Measurements from ENCODE around the gene UTS2R. TPM values are rescaled to one million over a fixed set of nuclear protein-coding genes. Genes with fewer than 3 reads are reported as not detected.

The UTS2R gene
- total RNA-seq, 4 donors from 2014 or later = not detected

DNA sequence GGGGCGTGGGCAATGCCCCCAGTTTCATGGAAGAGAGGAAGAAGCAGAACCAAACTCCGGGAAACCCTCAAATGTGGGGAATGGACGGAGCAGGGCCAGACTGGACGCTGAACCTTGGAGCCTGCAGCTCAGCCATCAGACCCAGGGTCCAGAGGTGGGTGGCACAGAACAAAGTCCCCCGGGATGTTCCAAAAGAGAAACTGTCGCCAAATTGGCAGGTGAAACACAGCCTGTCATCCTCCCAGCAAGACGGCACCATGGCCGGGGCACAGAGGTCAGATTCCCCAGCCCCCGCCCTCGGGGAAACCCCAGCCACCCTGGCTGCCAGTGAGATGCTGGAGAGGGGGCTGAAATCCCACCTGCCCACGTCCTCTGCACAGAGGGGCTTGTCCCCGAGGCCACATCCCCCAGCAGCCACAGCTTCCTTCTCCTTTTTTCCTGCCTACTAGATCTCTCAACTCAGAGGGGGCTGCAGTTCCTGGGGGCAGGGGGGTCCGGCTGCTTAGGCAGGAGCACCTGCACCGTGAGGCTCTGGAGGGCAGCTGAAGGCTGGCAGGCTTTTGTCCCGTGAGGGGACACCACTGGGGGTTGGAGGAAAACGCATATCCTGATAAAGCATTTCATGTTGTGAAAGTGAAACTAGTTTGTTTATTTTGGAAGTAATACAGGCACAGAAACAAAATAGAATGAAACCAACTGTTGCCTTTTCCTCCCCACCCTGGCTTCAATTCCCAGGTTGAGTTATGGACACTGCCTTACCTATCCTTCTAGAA lies 36.8 kb upstream of the UTS2R start:
- no peak for ATAC-seq
- 21 to 29% methylated on average over 6 to 7 of the region's 16 CpGs for WGBS, 2 donors (ENCODE audit: low coverage in 1 of 2)
- Histone ChIP-seq H3K27me3 (peaks cover 4% of the 10 kb centered on the region), H3K9me3 (no peaks in the 10 kb centered on the region), H3K4me3 (peak overlapping the region; percentile 16 to 70), H3K36me3 (no peaks in the 10 kb centered on the region), H3K27ac (peak overlapping the region in 3 of 4 donors; percentile 63 to 78 (median 70)), H3K4me1 (peaks cover 0 to 75% (median 32%) of the 10 kb centered on the region in 3 donors)
- TF ChIP-seq EP300 (IDR thresholded peaks at IDR 0.05) (no peak), POLR2A (IDR thresholded peaks at IDR 0.05) (peak in 1 of 2 donors; percentile 9)

DNA sequence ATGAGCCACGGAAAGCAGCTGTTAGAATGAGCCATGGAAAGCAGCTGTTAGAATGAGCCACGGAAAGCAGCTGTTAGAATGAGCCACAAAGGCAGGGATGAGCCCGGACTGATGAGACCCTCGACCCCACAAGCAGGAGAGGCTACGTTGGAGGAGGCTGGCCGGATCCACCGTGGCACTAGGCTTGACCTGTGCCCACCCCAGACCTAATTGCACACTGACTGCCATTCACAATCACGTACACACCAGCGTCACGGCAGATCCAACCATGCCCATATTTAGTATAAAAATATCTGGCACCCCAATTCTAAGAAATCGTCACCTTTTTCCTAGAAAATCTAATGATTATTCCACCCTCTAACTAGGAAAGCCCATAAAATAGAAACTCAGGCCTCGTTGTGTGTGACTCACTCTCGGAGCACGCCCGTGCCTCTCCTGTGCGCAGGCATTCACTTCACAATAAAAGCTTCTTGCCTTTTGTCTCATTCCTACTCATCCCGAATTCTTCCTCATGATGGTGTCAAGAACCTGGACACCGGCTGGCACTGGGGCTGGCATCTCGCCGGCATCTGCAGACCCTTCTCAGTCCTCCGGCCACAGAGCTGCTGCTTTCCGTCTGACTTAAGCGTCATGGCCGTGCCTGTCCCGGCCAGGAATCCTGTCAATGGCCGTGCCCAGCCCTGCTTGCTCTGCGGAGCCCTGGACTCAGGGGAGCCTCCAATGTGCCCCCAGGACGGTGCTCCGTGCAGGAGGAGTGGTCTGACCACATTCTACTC lies 32.5 kb upstream of the UTS2R start:
- Histone ChIP-seq H3K9me3 (no peaks in the 10 kb centered on the region), H3K4me1 (peaks cover 0 to 42% (median 16%) of the 10 kb centered on the region in 3 donors), H3K27ac (peak overlapping the region; percentile 66 to 84 (median 74)), H3K4me3 (peak overlapping the region; percentile 11 to 45), H3K36me3 (no peaks in the 10 kb centered on the region), H3K27me3 (no peaks in the 10 kb centered on the region)
- peak; percentile 81 for ATAC-seq
- 11 to 12% methylated on average over 16 to 17 of the region's 29 CpGs for WGBS, 2 donors (ENCODE audit: low coverage in 1 of 2)
- TF ChIP-seq POLR2AphosphoS5 (IDR thresholded peaks at IDR 0.05) = peak; percentile 7
- TF ChIP-seq POLR2A (IDR thresholded peaks at IDR 0.05) = no peak

DNA sequence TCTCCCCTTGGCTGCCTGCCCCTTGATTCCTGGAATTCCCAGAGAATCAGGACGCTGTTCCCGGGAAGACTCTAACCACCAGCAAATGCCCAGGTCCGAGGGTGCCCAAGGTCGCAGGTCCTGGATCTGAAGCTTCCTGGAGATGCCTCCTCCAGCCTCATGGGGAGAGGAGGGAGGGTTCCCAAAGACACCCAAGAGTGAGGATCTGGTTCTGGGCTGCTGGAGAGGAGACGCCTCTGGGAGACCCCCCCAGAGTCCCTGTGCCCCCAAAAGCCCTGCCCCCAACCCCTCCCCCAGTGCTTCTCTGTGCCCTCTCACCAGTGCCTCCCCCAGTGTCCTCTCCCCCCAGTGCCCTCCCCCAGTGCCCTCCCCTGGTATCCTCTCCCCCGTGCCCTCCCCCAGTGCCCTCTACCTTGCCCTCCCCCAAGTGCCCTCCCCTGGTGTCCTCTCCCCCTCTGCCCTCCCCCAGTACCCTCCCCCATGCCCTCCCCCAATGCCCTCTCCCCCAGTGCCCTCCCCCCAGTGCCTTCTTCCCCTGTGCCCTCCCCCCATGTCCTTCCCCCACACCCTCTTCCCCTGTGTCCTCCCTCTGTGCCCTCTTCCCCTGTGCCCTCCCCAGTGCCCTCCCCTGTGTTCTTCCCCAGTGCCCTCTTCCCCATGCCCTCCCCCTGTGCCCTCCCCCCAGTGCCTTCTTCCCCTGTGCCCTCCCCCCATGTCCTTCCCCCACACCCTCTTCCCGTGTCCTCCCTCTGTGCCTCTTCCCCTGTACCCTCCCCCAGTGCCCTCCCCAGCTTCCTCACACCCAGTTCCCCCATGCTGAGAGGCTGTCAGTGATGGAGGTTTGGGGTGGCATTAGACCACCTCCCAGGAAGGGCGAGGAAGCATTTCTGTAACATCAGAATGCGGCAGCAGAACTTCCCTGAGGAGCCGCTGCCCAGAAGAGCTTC lies 31.7 kb upstream of the UTS2R start:
- H3K27ac ChIP-seq = peak overlapping the region in 3 of 4 donors; percentile 71 to 84 (median 78)
- peaks cover 0 to 33% (median 7%) of the 10 kb centered on the region in 3 donors for H3K4me1 ChIP-seq
- H3K36me3 ChIP-seq = no peaks in the 10 kb centered on the region
- TF ChIP-seq EP300 (IDR thresholded peaks at IDR 0.05) (no peak), POLR2AphosphoS5 (IDR thresholded peaks at IDR 0.05) (no peak), POLR2A (IDR thresholded peaks at IDR 0.05) (no peak)
- TF ChIP-seq, protein P1, sequence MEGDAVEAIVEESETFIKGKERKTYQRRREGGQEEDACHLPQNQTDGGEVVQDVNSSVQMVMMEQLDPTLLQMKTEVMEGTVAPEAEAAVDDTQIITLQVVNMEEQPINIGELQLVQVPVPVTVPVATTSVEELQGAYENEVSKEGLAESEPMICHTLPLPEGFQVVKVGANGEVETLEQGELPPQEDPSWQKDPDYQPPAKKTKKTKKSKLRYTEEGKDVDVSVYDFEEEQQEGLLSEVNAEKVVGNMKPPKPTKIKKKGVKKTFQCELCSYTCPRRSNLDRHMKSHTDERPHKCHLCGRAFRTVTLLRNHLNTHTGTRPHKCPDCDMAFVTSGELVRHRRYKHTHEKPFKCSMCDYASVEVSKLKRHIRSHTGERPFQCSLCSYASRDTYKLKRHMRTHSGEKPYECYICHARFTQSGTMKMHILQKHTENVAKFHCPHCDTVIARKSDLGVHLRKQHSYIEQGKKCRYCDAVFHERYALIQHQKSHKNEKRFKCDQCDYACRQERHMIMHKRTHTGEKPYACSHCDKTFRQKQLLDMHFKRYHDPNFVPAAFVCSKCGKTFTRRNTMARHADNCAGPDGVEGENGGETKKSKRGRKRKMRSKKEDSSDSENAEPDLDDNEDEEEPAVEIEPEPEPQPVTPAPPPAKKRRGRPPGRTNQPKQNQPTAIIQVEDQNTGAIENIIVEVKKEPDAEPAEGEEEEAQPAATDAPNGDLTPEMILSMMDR (IDR thresholded peaks at IDR 0.05) = no peak
- H3K9me3 ChIP-seq = no peaks in the 10 kb centered on the region
- peak overlapping the region; percentile 11 to 45 for H3K4me3 ChIP-seq
- 95 to 100% methylated on average over 1 to 2 of the region's 10 CpGs for WGBS, 2 donors (ENCODE audit: low coverage in 1 of 2)
- peak; percentile 2 for ATAC-seq
- no peaks in the 10 kb centered on the region for H3K27me3 ChIP-seq

DNA sequence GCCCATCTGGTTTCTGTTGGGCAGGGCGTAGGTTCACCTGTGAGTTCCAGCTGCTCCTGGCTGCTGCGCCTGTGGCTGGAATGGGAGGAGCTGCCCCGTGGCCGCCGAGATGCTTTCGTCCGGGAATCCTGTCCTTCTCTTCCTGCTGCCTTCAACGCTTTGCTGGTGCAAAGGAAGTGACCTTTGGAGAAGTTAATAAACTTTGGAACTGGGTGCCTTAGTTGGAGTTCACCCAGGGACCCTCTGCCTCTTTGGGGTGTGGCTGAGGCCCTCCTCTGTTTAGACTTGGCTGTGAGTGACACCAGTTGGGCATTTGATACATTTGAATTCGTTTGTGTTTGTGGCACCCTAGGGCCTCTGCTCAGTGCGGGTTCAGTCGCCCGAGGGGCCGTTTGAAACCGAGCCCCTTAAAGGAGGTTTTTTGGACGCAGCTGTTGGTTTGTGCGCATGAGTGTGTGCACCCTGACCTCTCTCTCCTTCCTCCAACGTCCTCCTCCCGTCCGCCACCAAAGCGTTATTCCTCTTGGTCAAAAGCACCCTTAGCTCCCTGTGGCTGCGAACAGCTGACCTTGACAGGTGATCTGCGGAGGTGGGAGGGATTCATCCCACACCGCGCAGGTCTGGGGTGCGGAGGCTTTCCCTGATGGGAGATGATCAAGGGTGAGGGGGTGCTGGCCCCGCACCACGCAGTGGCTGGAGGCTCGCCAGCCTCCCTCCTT lies 29.0 kb upstream of the UTS2R start:
- WGBS, 2 donors (ENCODE audit: low coverage in 1 of 2) = 68% methylated on average over 6 to 12 of the region's 28 CpGs
- ATAC-seq = no peak
- H3K4me3 ChIP-seq = no peak overlapping the region
- no peaks in the 10 kb centered on the region for H3K36me3 ChIP-seq
- TF ChIP-seq POLR2A (IDR thresholded peaks at IDR 0.05) (no peak), POLR2AphosphoS5 (IDR thresholded peaks at IDR 0.05) (no peak), EP300 (IDR thresholded peaks at IDR 0.05) (no peak)
- TF ChIP-seq, protein P1 (IDR thresholded peaks at IDR 0.05) = no peak
- H3K27me3 ChIP-seq = no peaks in the 10 kb centered on the region
- peaks cover 0 to 21% (median 0%) of the 10 kb centered on the region in 3 donors for H3K4me1 ChIP-seq
- no peak overlapping the region for H3K27ac ChIP-seq
- no peaks in the 10 kb centered on the region for H3K9me3 ChIP-seq

DNA sequence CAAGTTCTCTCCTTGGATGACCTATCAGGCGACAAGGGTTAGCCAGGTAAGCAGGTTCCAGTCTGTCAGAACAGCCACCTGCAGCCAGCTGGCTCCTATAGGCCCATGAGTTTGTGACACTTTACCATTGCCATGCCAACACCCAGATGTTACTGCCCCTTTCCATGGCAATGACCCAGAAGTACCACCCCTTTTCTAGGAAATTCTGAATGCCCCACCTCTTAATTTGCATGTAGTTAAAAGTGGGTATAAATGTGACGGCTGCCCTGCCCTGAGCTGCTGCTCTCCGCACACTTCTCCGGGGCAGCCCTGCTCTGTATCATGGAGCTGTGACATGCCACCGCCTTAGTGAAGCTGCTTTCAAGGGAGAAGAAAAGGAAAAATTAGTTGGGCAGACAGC lies 28.0 kb upstream of the UTS2R start:
- Histone ChIP-seq H3K27me3 (peaks cover 7% of the 10 kb centered on the region), H3K36me3 (no peaks in the 10 kb centered on the region), H3K4me1 (peaks cover 0 to 13% (median 0%) of the 10 kb centered on the region in 3 donors), H3K4me3 (no peak overlapping the region), H3K27ac (no peak overlapping the region), H3K9me3 (no peaks in the 10 kb centered on the region)
- WGBS, 2 donors (ENCODE audit: low coverage in 1 of 2) = 91% methylated on average over 5 of the region's 5 CpGs; no CpG with 5 or more reads in 1 of the 2 donors
- TF ChIP-seq POLR2AphosphoS5 (IDR thresholded peaks at IDR 0.05) (no peak), POLR2A (IDR thresholded peaks at IDR 0.05) (no peak), EP300 (IDR thresholded peaks at IDR 0.05) (no peak)
- TF ChIP-seq, protein P1 (IDR thresholded peaks at IDR 0.05) = no peak
- no peak for ATAC-seq
